Esophagus squamous epithelium (tissue), 4 donors: ENCODE results near the gene NME7.

ENCODE experiments used
- CTCF ChIP-seq, 6 experiments: fragments of 450-650 bp in 4 of 6; fragments of 200-600 bp in 2 of 6; sonication (generic) in 2 of 6; IDR thresholded peaks; one replicate each; pipeline ENCODE4 v1.5.1; 2016 to 2019; ENCODE audit warnings: antibody characterized with exemption in 6 of 6, mild to moderate bottlenecking in 4 of 6, moderate library complexity in 4 of 6
- POLR2A ChIP-seq, 4 donors: fragments of 450-650 bp; IDR thresholded peaks; one replicate each; pipeline ENCODE4 v1.6.1; 2017; ENCODE audit warnings: antibody characterized with exemption in 4 of 4, mild to moderate bottlenecking in 4 of 4, moderate library complexity in 3 of 4

DNA sequence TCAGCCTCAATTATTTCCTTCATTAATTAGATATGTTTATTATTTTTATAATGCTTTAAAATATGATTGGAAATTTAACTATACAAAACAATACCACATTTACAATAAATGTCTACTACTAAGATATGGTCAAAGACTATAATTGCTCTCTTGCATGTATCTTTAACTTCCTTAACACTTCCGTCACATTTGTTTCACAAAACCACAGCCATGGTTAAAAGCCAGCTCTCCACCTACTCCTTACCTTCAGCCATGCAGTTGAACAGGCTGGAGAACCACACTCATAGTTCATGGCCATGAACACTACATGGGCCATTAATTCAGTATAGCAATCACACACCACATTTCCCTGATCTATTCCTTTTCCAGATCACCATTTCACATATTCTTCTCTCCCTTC, 72.2 kb downstream of the NME7 start:
- TF ChIP-seq CTCF (IDR thresholded peaks at IDR 0.05) (no peak), POLR2A (IDR thresholded peaks at IDR 0.05) (no peak)
